GM23338 (cell line): ENCODE measurements around the gene TLCD3B. TPM values are rescaled to one million over a fixed set of nuclear protein-coding genes. Genes with fewer than 3 reads are reported as not detected.

ENCODE experiments used
- ATAC-seq: fragments of 200-7000 bp; cut with Tn5 transposase; 3 replicates; pipeline ENCODE4 v1.9.1; 2020
- DNase-seq: peaks from one replicate; pipeline ENCODE4 v3.0.0-alpha.2; 2015; ENCODE audit warnings: low spot score
- H2AFZ ChIP-seq: fragments of 200-600 bp; sonication (generic); 2 replicates; pipeline ENCODE4 v1.8.0; 2016; ENCODE audit warnings: antibody characterized with exemption, mild to moderate bottlenecking, moderate library complexity
- H3F3A ChIP-seq: fragments of 200-600 bp; sonication (generic); replicated peaks from 2 replicates; pipeline ENCODE4 v1.8.0; 2017; ENCODE audit warnings: antibody characterized with exemption, mixed run types, low read depth
- H3K27ac ChIP-seq: fragments of 200-600 bp; sonication (generic); 2 replicates; pipeline ENCODE4 v1.6.1; 2016; ENCODE audit warnings: low read depth
- H3K27me3 ChIP-seq: fragments of 200-600 bp; sonication (generic); 2 replicates; pipeline ENCODE4 v1.8.0; 2016; ENCODE audit warnings: mild to moderate bottlenecking, mixed run types, moderate library complexity; ENCODE audit not compliant: insufficient read depth
- H3K36me3 ChIP-seq: fragments of 200-600 bp; sonication (generic); 2 replicates; pipeline ENCODE4 v1.8.0; 2016; ENCODE audit warnings: mild to moderate bottlenecking; ENCODE audit not compliant: insufficient read depth
- H3K4me1 ChIP-seq: fragments of 200-600 bp; sonication (generic); 2 replicates; pipeline ENCODE4 v1.8.0; 2016; ENCODE audit warnings: mild to moderate bottlenecking, moderate library complexity; ENCODE audit not compliant: insufficient read depth
- H3K4me2 ChIP-seq: fragments of 200-600 bp; sonication (generic); 2 replicates; pipeline ENCODE4 v1.7.1; 2017; ENCODE audit warnings: mixed run types
- H3K4me3 ChIP-seq: fragments of 200-600 bp; sonication (generic); 2 replicates; pipeline ENCODE4 v1.6.1; 2016; ENCODE audit warnings: mixed run types
- H3K79me2 ChIP-seq: fragments of 200-600 bp; sonication (generic); replicated peaks from 2 replicates; pipeline ENCODE4 v1.8.0; 2017; ENCODE audit warnings: mild to moderate bottlenecking; ENCODE audit not compliant: insufficient read depth
- H3K9me2 ChIP-seq: fragments of 200-600 bp; sonication (generic); 2 replicates; pipeline ENCODE4 v1.8.0; 2017; ENCODE audit not compliant: insufficient read depth
- H4K20me1 ChIP-seq: fragments of 200-600 bp; sonication (generic); replicated peaks from 2 replicates; pipeline ENCODE4 v1.8.0; 2017; ENCODE audit warnings: mild to moderate bottlenecking; ENCODE audit not compliant: insufficient read depth
- H3K27ac Mint-ChIP-seq: 2 replicates; pipeline ENCODE4 v1.8.0; 2020; ENCODE audit warnings: inconsistent platforms, mild to moderate bottlenecking, moderate library complexity, mixed read lengths
- H3K27me3 Mint-ChIP-seq: 3 replicates; pipeline ENCODE4 v1.8.0; 2022; ENCODE audit warnings: low read depth, mild to moderate bottlenecking, moderate library complexity, mixed read lengths, inconsistent platforms; ENCODE audit not compliant: insufficient read depth, poor library complexity
- H3K36me3 Mint-ChIP-seq: 3 replicates; pipeline ENCODE4 v1.8.0; 2021; ENCODE audit warnings: low read depth, mild to moderate bottlenecking, inconsistent platforms, moderate library complexity, mixed read lengths
- H3K4me1 Mint-ChIP-seq: 3 replicates; pipeline ENCODE4 v1.8.0; 2020; ENCODE audit warnings: mild to moderate bottlenecking, inconsistent platforms, mixed read lengths
- H3K4me3 Mint-ChIP-seq: 3 replicates; pipeline ENCODE4 v1.8.0; 2021; ENCODE audit warnings: moderate library complexity, mild to moderate bottlenecking, inconsistent platforms, mixed read lengths
- H3K9me3 Mint-ChIP-seq: 3 replicates; pipeline ENCODE4 v1.8.0; 2020; ENCODE audit warnings: moderate library complexity, mild to moderate bottlenecking, inconsistent platforms, mixed read lengths
- CREB1 ChIP-seq: fragments of 250-450 bp; sonication (Bioruptor Pico); IDR thresholded peaks from 2 replicates; pipeline ENCODE4 v1.5.0; 2020; ENCODE audit warnings: low read depth, mild to moderate bottlenecking, moderate library complexity
- CTCF ChIP-seq, 2 experiments: fragments of 200-600 bp in 1 of 2; sonication (generic) in 1 of 2; conservative IDR thresholded peaks; 2 replicates each; pipeline versions ENCODE4 v1.5.1 to v1.6.1; 2016 to 2017; ENCODE audit warnings: antibody characterized with exemption in 2 of 2, low read depth in 2 of 2, mild to moderate bottlenecking in 2 of 2, moderate library complexity in 1 of 2
- ETS1 ChIP-seq: IDR thresholded peaks from 2 replicates; pipeline ENCODE4 v1.6.1; 2016; ENCODE audit warnings: antibody characterized with exemption
- EZH2 ChIP-seq: fragments of 200-600 bp; sonication (generic); IDR thresholded peaks from one replicate; pipeline ENCODE4 v1.8.0; 2017; ENCODE audit warnings: antibody characterized with exemption, mild to moderate bottlenecking, low read depth; ENCODE audit not compliant: unreplicated experiment
- EZH2phosphoT487 ChIP-seq: fragments of 200-600 bp; sonication (generic); IDR thresholded peaks from one replicate; pipeline ENCODE4 v1.8.1; 2018; ENCODE audit warnings: antibody characterized with exemption; ENCODE audit not compliant: unreplicated experiment
- JUNB ChIP-seq: IDR thresholded peaks from one replicate; pipeline ENCODE4 v1.6.1; 2016; ENCODE audit warnings: antibody characterized with exemption; ENCODE audit not compliant: unreplicated experiment
- NANOG ChIP-seq: IDR thresholded peaks from 2 replicates; pipeline ENCODE4 v1.6.1; 2016; ENCODE audit warnings: antibody characterized with exemption, borderline replicate concordance
- POLR2AphosphoS5 ChIP-seq: IDR thresholded peaks from 2 replicates; pipeline ENCODE4 v1.6.1; 2016; ENCODE audit warnings: antibody characterized with exemption, low read depth
- REST ChIP-seq: IDR thresholded peaks from one replicate; pipeline ENCODE4 v1.6.1; 2018; ENCODE audit warnings: antibody characterized with exemption; ENCODE audit not compliant: unreplicated experiment
- STAT1 ChIP-seq: IDR thresholded peaks from one replicate; pipeline ENCODE4 v1.6.1; 2016; ENCODE audit warnings: antibody characterized with exemption; ENCODE audit not compliant: unreplicated experiment
- ZNF114 ChIP-seq: fragments of 250-450 bp; sonication (Bioruptor Pico); IDR thresholded peaks from 2 replicates; pipeline ENCODE4 v1.5.0; 2020; ENCODE audit warnings: mild to moderate bottlenecking, moderate library complexity
- ZNF331 ChIP-seq: fragments of 250-450 bp; sonication (Bioruptor Pico); IDR thresholded peaks from 2 replicates; pipeline ENCODE4 v1.5.0; 2020; ENCODE audit warnings: low read depth, mild to moderate bottlenecking, moderate library complexity
- ZNF462 ChIP-seq: fragments of 250-450 bp; sonication (Bioruptor Pico); IDR thresholded peaks from 2 replicates; pipeline ENCODE4 v1.5.0; 2020; ENCODE audit warnings: mild to moderate bottlenecking, moderate library complexity
- polyA plus RNA-seq: library from polyadenylated mRNA; unstranded; fragments of >200 nt; fragmentation: Nextera tagmentation; extraction: Ambion mirVana; gene quantifications from 2 replicates; pipeline ENCODE4 v1.2.1, GENCODE V29; 2016
- total RNA-seq: library from RNA; depleted of rRNA; stranded (reverse); fragments of >200 nt; shearing (Covaris generic); gene quantifications from 2 replicates; pipeline ENCODE4 v1.2.3, GENCODE V29; 2014

The TLCD3B gene
- total and polyA plus RNA-seq, 2 experiments from 2014 or later = 14.2 to 37.4 TPM

- H3K4me1 Mint-ChIP-seq = peaks cover 14% of the 10 kb centered on the region
- H3K4me3 Mint-ChIP-seq = peak overlapping the region; percentile 81
- no peaks in the 10 kb centered on the region for H3K9me3 Mint-ChIP-seq
- H3K4me3 ChIP-seq = peak overlapping the region; percentile 88
- H3K27me3 ChIP-seq = 0 out of 2 replicates have a peak, but pooled peaks cover 6% of the 10 kb centered on the region
- no peaks in the 10 kb centered on the region for H3K79me2 ChIP-seq
- no peak for TF ChIP-seq ZNF331 (CRISPR knock-in tag)
- TF ChIP-seq CREB1 = no peak
- TF ChIP-seq REST = no peak
- no peak for TF ChIP-seq EZH2
- TF ChIP-seq EZH2phosphoT487 = no peak
- TF ChIP-seq POLR2AphosphoS5 = no peak
- TF ChIP-seq NANOG = no peak
- TF ChIP-seq ZNF462 (CRISPR knock-in tag) = no peak
- no peak for TF ChIP-seq ZNF114 (CRISPR knock-in tag)
- TF ChIP-seq JUNB = no peak
- no peak for TF ChIP-seq CTCF (conservative IDR thresholded peaks at IDR 0.05; ENCODE audit: low read depth in 2 of 2)
- TF ChIP-seq ETS1 = no peak
- no peak for TF ChIP-seq STAT1
- peaks cover 6% of the 10 kb centered on the region; the same call in 1 of the 2 replicates for H3K4me1 ChIP-seq
- H3K36me3 Mint-ChIP-seq = no peaks in the 10 kb centered on the region
- H2AFZ ChIP-seq = peak overlapping the region; percentile 95
- H3K27ac ChIP-seq = no peak overlapping the region
- H3K27ac Mint-ChIP-seq = no peak overlapping the region
- peaks cover 17% of the 10 kb centered on the region for H3K27me3 Mint-ChIP-seq
- H3F3A ChIP-seq = peaks cover 8% of the 10 kb centered on the region
- peak overlapping the region; percentile 97 for H3K4me2 ChIP-seq
- no peaks in the 10 kb centered on the region for H3K36me3 ChIP-seq
- no peaks in the 10 kb centered on the region for H3K9me2 ChIP-seq
- ATAC-seq = peak; percentile 21
- no peak for DNase-seq
- H4K20me1 ChIP-seq = no peaks in the 10 kb centered on the region
These were observed 22.4 kb upstream of the TLCD3B start for GRCh38 chr16:30053376-30054015.
